SK-N-SH (cell line): Measurements from ENCODE around the gene POU6F1. TPM values are rescaled to one million over a fixed set of nuclear protein-coding genes. Genes with fewer than 3 reads are reported as not detected.

ENCODE experiments used
- CTCF ChIA-PET: fragments of 300-600, 350-600 bp; formaldehyde crosslinking; extraction: SDS; loops from one replicate; lab custom pipeline; 2021; lab: Yijun Ruan, JAX
- POLR2A ChIA-PET: fragments of 350-600 bp; sonication (Branson Sonifier 250); formaldehyde crosslinking; extraction: SDS; loops from one replicate; lab custom pipeline; 2020; ENCODE audit warnings: antibody characterized with exemption, inconsistent platforms; lab: Yijun Ruan, JAX
- DNase-seq: peaks from one replicate; pipeline ENCODE4 v3.0.0; 2012
- H2AFZ ChIP-seq: fragments of 200-600 bp; sonication (generic); 2 replicates; pipeline ENCODE4 v1.8.1; 2016; ENCODE audit warnings: antibody characterized with exemption, mild to moderate bottlenecking, low read depth
- H3F3A ChIP-seq: fragments of 200-600 bp; sonication (generic); replicated peaks from 2 replicates; pipeline ENCODE3; 2016; ENCODE audit warnings: antibody characterized with exemption, mild to moderate bottlenecking; ENCODE audit not compliant: insufficient read depth
- H3K27ac ChIP-seq, 2 experiments: fragments of 200-500 bp in 1 of 2; fragments of 200-600 bp in 1 of 2; sonication (Bioruptor generic) in 1 of 2; sonication (generic), shearing (Covaris generic) in 1 of 2; 2 replicates each; pipeline versions ENCODE4 v1.5.1 to v1.6.1; 2014 to 2016; ENCODE audit warnings: low read depth in 2 of 2, inconsistent platforms in 1 of 2, low read length in 1 of 2, mild to moderate bottlenecking in 1 of 2, mixed read lengths in 1 of 2
- H3K27me3 ChIP-seq: fragments of 200-600 bp; sonication (generic), shearing (Covaris generic); 2 replicates; pipeline ENCODE4 v1.6.1; 2016; ENCODE audit warnings: mixed run types; ENCODE audit not compliant: insufficient read depth
- H3K36me3 ChIP-seq, 2 experiments: fragments of 200-500 bp in 1 of 2; fragments of 200-600 bp in 1 of 2; sonication (Bioruptor generic) in 1 of 2; sonication (generic) in 1 of 2; replicated peaks in 1 of 2; 2 replicates each; pipeline versions ENCODE3 to v1.5.1; 2014 to 2016; ENCODE audit warnings: low read length in 1 of 2, mild to moderate bottlenecking in 1 of 2; ENCODE audit not compliant: insufficient read depth in 2 of 2, control insufficient read depth in 1 of 2
- H3K4me1 ChIP-seq, 2 experiments: fragments of 200-500 bp in 1 of 2; fragments of 200-600 bp in 1 of 2; sonication (Bioruptor generic) in 1 of 2; sonication (generic), shearing (Covaris generic) in 1 of 2; 2 replicates each; pipeline versions ENCODE4 v1.5.1 to v1.6.1; 2014 to 2016; ENCODE audit warnings: low read depth in 1 of 2, low read length in 1 of 2, mixed run types in 1 of 2; ENCODE audit not compliant: insufficient read depth in 2 of 2, control insufficient read depth in 1 of 2
- H3K4me2 ChIP-seq: fragments of 200-600 bp; sonication (generic), shearing (Covaris generic); 2 replicates; pipeline ENCODE4 v1.6.1; 2017; ENCODE audit warnings: mixed run types
- H3K4me3 ChIP-seq, 2 experiments: fragments of 200-500 bp in 1 of 2; fragments of 200-600 bp in 1 of 2; sonication (Bioruptor generic) in 1 of 2; sonication (generic), shearing (Covaris generic) in 1 of 2; 2 replicates each; pipeline versions ENCODE4 v1.5.1 to v1.8.1; 2014 to 2016; ENCODE audit warnings: low read depth in 2 of 2, inconsistent platforms in 1 of 2, low read length in 1 of 2, mild to moderate bottlenecking in 1 of 2, mixed read lengths in 1 of 2, moderate library complexity in 1 of 2
- H3K79me2 ChIP-seq: fragments of 200-600 bp; sonication (generic); 2 replicates; pipeline ENCODE4 v1.8.1; 2017; ENCODE audit warnings: mild to moderate bottlenecking; ENCODE audit not compliant: insufficient read depth
- H3K9ac ChIP-seq: fragments of 200-600 bp; sonication (generic); 2 replicates; pipeline ENCODE4 v1.6.1; 2017; ENCODE audit warnings: mixed run types
- H3K9me2 ChIP-seq: fragments of 200-600 bp; sonication (generic); 2 replicates; pipeline ENCODE4 v1.6.1; 2017; ENCODE audit warnings: mixed run types
- H3K9me3 ChIP-seq: fragments of 200-600 bp; sonication (generic); 2 replicates; pipeline ENCODE4 v1.6.1; 2017; ENCODE audit warnings: mixed run types, mild to moderate bottlenecking, moderate library complexity
- H4K20me1 ChIP-seq: fragments of 200-600 bp; sonication (generic); 2 replicates; pipeline ENCODE4 v1.6.1; 2017; ENCODE audit warnings: mild to moderate bottlenecking, mixed run types; ENCODE audit not compliant: insufficient read depth
- GATA2 ChIP-seq: sonication (generic); formaldehyde crosslinking; IDR thresholded peaks from 2 replicates; pipeline ENCODE4 v1.5.0; 2020; ENCODE audit warnings: mild to moderate bottlenecking, missing genetic modification reagents
- MEF2A ChIP-seq: IDR thresholded peaks from 2 replicates; pipeline ENCODE4 v1.4.0; 2012; ENCODE audit warnings: low read depth, borderline replicate concordance
- MXI1 ChIP-seq: IDR thresholded peaks from 2 replicates; pipeline ENCODE4 v1.6.1; 2012; ENCODE audit warnings: mild to moderate bottlenecking, low read depth, low read length, improper control_type of control experiment
- POLR2AphosphoS5 ChIP-seq: IDR thresholded peaks from 2 replicates; pipeline ENCODE4 v1.6.1; 2012; ENCODE audit warnings: low read depth, low read length
- RCOR1 ChIP-seq: fragments of 150-350 bp; IDR thresholded peaks from 2 replicates; pipeline ENCODE4 v1.6.1; 2017; ENCODE audit warnings: antibody characterized with exemption, low read length
- RXRA ChIP-seq: IDR thresholded peaks from 2 replicates; pipeline ENCODE4 v1.4.0; 2012; ENCODE audit warnings: low read depth, mild to moderate bottlenecking, borderline replicate concordance
- TAF1 ChIP-seq: IDR thresholded peaks from 2 replicates; pipeline ENCODE4 v1.6.1; 2012; ENCODE audit warnings: low read depth, mild to moderate bottlenecking, low read length, moderate library complexity, borderline replicate concordance
- TCF12 ChIP-seq: IDR thresholded peaks from 2 replicates; pipeline ENCODE4 v1.4.0; 2012
- TEAD4 ChIP-seq: IDR thresholded peaks from 2 replicates; pipeline ENCODE4 v1.4.0; 2012; ENCODE audit warnings: mild to moderate bottlenecking, borderline replicate concordance; ENCODE audit not compliant: insufficient read depth
- WGBS: methylation state at CpG from one replicate; pipeline ENCODE4 v1.1.6; 2017; ENCODE audit warnings: low lambda C conversion rate; 5-methylcytosine and 5-hydroxymethylcytosine counted together
- polyA plus RNA-seq, 3 experiments: library from polyadenylated mRNA; depleted of rRNA; stranded (reverse); fragments of >200 nt; gene quantifications; 2 replicates each; pipeline ENCODE4 v1.2.3, GENCODE V29; 2012
- TF ChIP-seq, protein P1 (sequence below): fragments of 150-350 bp; IDR thresholded peaks from 2 replicates; pipeline ENCODE4 v1.6.1; 2017; ENCODE audit warnings: antibody characterized with exemption, low read length, low read depth, borderline replicate concordance
- TF ChIP-seq, protein P2 (sequence below): IDR thresholded peaks from 2 replicates; pipeline ENCODE4 v1.4.0; 2012; ENCODE audit warnings: low read depth, borderline replicate concordance
- TF ChIP-seq, protein P3 (sequence below): fragments of 200-600 bp; sonication (generic); IDR thresholded peaks from 2 replicates; pipeline ENCODE4 v1.6.1; 2017; ENCODE audit warnings: antibody characterized with exemption, mild to moderate bottlenecking, moderate library complexity

The POU6F1 gene
- polyA plus RNA-seq, 1 of the 3 experiments (the other 2 are of a cell fraction): 1.9 TPM

DNA sequence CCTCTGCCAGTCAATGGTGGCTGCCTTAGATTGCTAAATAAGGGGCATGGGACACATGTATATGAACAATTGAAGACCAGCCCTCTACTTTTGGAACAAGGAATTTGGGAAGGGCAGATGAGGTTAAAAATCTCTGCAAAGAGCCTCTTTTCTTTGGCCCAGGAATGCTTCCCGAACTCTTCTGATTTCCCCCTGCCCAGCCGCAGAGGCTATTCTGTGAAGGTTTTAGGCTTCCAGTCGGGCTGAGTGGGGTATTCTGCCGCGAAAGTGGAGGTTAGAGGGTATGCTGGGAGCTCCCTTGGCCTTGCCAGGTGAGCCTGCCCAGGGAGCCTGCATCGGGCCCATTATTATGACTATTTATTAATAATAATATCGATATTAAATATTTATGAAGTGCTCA, 1.2 kb downstream of the POU6F1 start:
- Histone ChIP-seq H3K27ac (no peak overlapping the region; a peak in 1 of 4 replicates), H3F3A (peaks cover 25% of the 10 kb centered on the region), H3K36me3 (no peaks in the 10 kb centered on the region), H3K4me1 (peaks cover 0 to 8% of the 10 kb centered on the region in 2 experiments; a peak in 1 of 4 replicates), H3K4me2 (peak overlapping the region; percentile 88), H3K9me2 (no peaks in the 10 kb centered on the region), H3K27me3 (no peaks in the 10 kb centered on the region), H3K9me3 (no peaks in the 10 kb centered on the region), H3K4me3 (peak overlapping the region; percentile 58 to 65), H3K79me2 (no peaks in the 10 kb centered on the region), H2AFZ (peak overlapping the region; percentile 29; the same call in 1 of the 2 replicates), H4K20me1 (no peaks in the 10 kb centered on the region), H3K9ac (peak overlapping the region; percentile 88; the same call in 1 of the 2 replicates)
- TF ChIP-seq MXI1: no peak
- TF ChIP-seq, protein P1, sequence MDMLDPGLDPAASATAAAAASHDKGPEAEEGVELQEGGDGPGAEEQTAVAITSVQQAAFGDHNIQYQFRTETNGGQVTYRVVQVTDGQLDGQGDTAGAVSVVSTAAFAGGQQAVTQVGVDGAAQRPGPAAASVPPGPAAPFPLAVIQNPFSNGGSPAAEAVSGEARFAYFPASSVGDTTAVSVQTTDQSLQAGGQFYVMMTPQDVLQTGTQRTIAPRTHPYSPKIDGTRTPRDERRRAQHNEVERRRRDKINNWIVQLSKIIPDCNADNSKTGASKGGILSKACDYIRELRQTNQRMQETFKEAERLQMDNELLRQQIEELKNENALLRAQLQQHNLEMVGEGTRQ: no peak
- TF ChIP-seq POLR2AphosphoS5: no peak
- no peak for TF ChIP-seq TCF12
- TF ChIP-seq, protein P2, sequence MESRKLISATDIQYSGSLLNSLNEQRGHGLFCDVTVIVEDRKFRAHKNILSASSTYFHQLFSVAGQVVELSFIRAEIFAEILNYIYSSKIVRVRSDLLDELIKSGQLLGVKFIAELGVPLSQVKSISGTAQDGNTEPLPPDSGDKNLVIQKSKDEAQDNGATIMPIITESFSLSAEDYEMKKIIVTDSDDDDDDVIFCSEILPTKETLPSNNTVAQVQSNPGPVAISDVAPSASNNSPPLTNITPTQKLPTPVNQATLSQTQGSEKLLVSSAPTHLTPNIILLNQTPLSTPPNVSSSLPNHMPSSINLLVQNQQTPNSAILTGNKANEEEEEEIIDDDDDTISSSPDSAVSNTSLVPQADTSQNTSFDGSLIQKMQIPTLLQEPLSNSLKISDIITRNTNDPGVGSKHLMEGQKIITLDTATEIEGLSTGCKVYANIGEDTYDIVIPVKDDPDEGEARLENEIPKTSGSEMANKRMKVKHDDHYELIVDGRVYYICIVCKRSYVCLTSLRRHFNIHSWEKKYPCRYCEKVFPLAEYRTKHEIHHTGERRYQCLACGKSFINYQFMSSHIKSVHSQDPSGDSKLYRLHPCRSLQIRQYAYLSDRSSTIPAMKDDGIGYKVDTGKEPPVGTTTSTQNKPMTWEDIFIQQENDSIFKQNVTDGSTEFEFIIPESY: no peak
- no peak for TF ChIP-seq MEF2A
- TF ChIP-seq, protein P3, sequence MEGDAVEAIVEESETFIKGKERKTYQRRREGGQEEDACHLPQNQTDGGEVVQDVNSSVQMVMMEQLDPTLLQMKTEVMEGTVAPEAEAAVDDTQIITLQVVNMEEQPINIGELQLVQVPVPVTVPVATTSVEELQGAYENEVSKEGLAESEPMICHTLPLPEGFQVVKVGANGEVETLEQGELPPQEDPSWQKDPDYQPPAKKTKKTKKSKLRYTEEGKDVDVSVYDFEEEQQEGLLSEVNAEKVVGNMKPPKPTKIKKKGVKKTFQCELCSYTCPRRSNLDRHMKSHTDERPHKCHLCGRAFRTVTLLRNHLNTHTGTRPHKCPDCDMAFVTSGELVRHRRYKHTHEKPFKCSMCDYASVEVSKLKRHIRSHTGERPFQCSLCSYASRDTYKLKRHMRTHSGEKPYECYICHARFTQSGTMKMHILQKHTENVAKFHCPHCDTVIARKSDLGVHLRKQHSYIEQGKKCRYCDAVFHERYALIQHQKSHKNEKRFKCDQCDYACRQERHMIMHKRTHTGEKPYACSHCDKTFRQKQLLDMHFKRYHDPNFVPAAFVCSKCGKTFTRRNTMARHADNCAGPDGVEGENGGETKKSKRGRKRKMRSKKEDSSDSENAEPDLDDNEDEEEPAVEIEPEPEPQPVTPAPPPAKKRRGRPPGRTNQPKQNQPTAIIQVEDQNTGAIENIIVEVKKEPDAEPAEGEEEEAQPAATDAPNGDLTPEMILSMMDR: no peak
- no peak for TF ChIP-seq RCOR1
- TF ChIP-seq TEAD4: no peak
- POLR2A ChIA-PET: interaction anchor here (0.5 to 1.2 kb wide), 2 partner anchors 33 to 70 kb away, joined by 3 read pairs; no protein-coding TSS in a partner anchor
- CTCF ChIA-PET: interaction anchor here (0.9 to 3.1 kb wide), 6 partner anchors 15 to 46 kb away, joined by 3 to 15 read pairs (median 4); partner anchors contain the start of gene DAZAP2
- WGBS: 38% methylated on average over 3 of the region's 7 CpGs
- no peak for DNase-seq

DNA sequence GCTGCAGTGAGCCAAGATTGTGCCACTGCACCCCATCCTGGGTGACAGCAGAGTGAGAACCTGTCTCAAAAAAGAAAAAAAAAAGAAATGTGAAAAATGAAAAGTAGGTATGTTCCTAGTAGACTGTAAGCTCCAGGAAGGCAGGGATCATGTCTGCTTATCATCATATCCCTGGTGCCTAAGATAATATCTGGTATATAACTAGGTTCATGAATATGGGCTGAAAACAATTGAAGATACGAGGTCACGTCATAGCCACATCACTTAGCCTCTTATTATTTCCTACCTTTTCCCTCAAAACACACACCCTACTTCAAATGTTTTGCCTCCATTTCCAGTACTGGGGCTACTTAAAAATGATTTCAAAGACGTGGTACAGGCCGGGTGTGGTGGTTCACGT, 3.0 kb downstream of the POU6F1 start:
- POLR2A ChIA-PET: no interaction called here
- no peak overlapping the region for H3K4me3 ChIP-seq
- CTCF ChIA-PET: interaction anchor here (1.9 kb wide), 1 partner anchor 28 kb away, joined by 7 read pairs; no protein-coding TSS in a partner anchor
- no peak overlapping the region for H2AFZ ChIP-seq
- H3K4me2 ChIP-seq: no peak overlapping the region
- H3K4me1 ChIP-seq: peaks cover 0 to 8% of the 10 kb centered on the region in 2 experiments; a peak in 1 of 4 replicates
- no peaks in the 10 kb centered on the region for H3K36me3 ChIP-seq
- H3K79me2 ChIP-seq: no peaks in the 10 kb centered on the region
- WGBS: 93% methylated on average over 5 of the region's 5 CpGs
- TF ChIP-seq RXRA (no peak), POLR2AphosphoS5 (no peak), GATA2 (no peak), TAF1 (no peak)
- H3K9me2 ChIP-seq: no peaks in the 10 kb centered on the region
- no peak overlapping the region for H3K9ac ChIP-seq
- no peak for DNase-seq
- H3K27ac ChIP-seq: no peak overlapping the region
- no peaks in the 10 kb centered on the region for H3K9me3 ChIP-seq
- H3F3A ChIP-seq: peaks cover 22% of the 10 kb centered on the region
- H3K27me3 ChIP-seq: no peaks in the 10 kb centered on the region
- H4K20me1 ChIP-seq: no peaks in the 10 kb centered on the region
